Measurements from ENCODE around the gene FXYD6.

FXYD6 gene

DNA sequence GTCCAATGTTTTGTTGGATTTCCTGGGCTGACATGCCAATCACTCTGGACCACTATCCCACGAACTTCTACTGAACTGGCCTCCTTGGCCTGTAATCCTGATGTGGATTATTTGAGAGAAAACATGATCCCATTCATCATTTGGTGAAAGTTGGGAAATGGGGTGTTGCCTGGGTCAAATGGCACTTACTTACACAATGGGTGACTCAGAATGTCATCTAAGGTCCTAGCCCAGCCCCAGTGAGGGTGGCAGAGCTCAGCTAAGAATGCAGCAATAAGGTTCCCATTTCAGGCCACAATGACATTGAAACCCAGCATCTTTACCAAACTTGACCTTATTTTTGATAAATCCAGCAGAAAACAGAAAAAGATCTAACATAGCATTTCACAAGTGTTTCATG lies 71.4 kb downstream of the FXYD6 start:
- Histone ChIP-seq H3K9me2 (replicated peaks; ENCODE audit: insufficient read depth, low read length) (no peaks in the 10 kb centered on the region), H2AFZ (ENCODE audit: low read depth, low read length, severe bottlenecking) (no peak overlapping the region), H3K27me3 (ENCODE audit: low read length) (no peaks in the 10 kb centered on the region), H3K36me3 (ENCODE audit: low read length) (no peaks in the 10 kb centered on the region), H3K9me3 (ENCODE audit: insufficient read depth, low read length) (no peaks in the 10 kb centered on the region), H4K20me1 (ENCODE audit: low read depth, low read length) (no peaks in the 10 kb centered on the region), H3K4me2 (ENCODE audit: low read depth, low read length, poor library complexity, severe bottlenecking) (no peak overlapping the region), H3F3A (ENCODE audit: insufficient read depth) (no peaks in the 10 kb centered on the region), H3K9ac (ENCODE audit: low read length) (no peak overlapping the region), H3K79me2 (ENCODE audit: insufficient read depth, low read length) (no peaks in the 10 kb centered on the region), H3K4me3 (ENCODE audit: insufficient read depth, low read length, poor library complexity, severe bottlenecking) (no peak overlapping the region), H3K27ac (ENCODE audit: low read depth, low read length) (no peak overlapping the region)
- no peak for TF ChIP-seq EZH2phosphoT487 (conservative IDR thresholded peaks at IDR 0.05; ENCODE audit: low read length)
- TF ChIP-seq, protein P1, sequence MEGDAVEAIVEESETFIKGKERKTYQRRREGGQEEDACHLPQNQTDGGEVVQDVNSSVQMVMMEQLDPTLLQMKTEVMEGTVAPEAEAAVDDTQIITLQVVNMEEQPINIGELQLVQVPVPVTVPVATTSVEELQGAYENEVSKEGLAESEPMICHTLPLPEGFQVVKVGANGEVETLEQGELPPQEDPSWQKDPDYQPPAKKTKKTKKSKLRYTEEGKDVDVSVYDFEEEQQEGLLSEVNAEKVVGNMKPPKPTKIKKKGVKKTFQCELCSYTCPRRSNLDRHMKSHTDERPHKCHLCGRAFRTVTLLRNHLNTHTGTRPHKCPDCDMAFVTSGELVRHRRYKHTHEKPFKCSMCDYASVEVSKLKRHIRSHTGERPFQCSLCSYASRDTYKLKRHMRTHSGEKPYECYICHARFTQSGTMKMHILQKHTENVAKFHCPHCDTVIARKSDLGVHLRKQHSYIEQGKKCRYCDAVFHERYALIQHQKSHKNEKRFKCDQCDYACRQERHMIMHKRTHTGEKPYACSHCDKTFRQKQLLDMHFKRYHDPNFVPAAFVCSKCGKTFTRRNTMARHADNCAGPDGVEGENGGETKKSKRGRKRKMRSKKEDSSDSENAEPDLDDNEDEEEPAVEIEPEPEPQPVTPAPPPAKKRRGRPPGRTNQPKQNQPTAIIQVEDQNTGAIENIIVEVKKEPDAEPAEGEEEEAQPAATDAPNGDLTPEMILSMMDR (IDR thresholded peaks at IDR 0.05; ENCODE audit: insufficient read depth, low read length, poor library complexity, severe bottlenecking), result no peak

DNA sequence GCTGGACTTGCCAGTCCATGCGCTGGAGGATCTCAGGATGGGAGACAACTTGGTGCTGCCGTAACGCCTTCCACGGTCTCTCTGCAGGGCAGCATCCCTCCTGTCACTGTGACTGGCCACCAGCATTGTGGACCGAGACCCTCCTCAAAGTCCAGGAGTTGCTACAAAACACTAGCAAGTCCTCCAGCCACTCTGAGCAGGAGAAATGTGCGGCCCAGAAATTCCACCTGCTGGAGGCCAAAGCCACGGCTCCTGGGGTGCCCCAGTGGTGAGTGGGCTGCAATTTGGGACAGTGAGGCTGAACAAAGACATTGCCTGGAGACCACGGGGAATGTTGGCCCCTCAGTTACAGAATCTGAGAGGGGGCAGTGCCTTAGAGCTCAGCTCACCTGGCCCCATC lies 72.6 kb downstream of the FXYD6 start:
- Histone ChIP-seq H3K27ac (ENCODE audit: low read depth, low read length) (no peak overlapping the region), H3K27me3 (ENCODE audit: low read length) (no peaks in the 10 kb centered on the region), H3K9me3 (ENCODE audit: insufficient read depth, low read length) (no peaks in the 10 kb centered on the region), H3K9me2 (replicated peaks; ENCODE audit: insufficient read depth, low read length) (no peaks in the 10 kb centered on the region), H3K79me2 (ENCODE audit: insufficient read depth, low read length) (no peaks in the 10 kb centered on the region), H3K4me2 (ENCODE audit: low read depth, low read length, poor library complexity, severe bottlenecking) (no peak overlapping the region), H3K9ac (ENCODE audit: low read length) (no peak overlapping the region), H3K4me3 (ENCODE audit: insufficient read depth, low read length, poor library complexity, severe bottlenecking) (no peak overlapping the region), H3F3A (ENCODE audit: insufficient read depth) (no peaks in the 10 kb centered on the region), H3K36me3 (ENCODE audit: low read length) (no peaks in the 10 kb centered on the region), H4K20me1 (ENCODE audit: low read depth, low read length) (no peaks in the 10 kb centered on the region), H2AFZ (ENCODE audit: low read depth, low read length, severe bottlenecking) (no peak overlapping the region)
- TF ChIP-seq, protein P1 (IDR thresholded peaks at IDR 0.05; ENCODE audit: insufficient read depth, low read length, poor library complexity, severe bottlenecking), result no peak
- TF ChIP-seq EZH2phosphoT487 (conservative IDR thresholded peaks at IDR 0.05; ENCODE audit: low read length), result no peak

DNA sequence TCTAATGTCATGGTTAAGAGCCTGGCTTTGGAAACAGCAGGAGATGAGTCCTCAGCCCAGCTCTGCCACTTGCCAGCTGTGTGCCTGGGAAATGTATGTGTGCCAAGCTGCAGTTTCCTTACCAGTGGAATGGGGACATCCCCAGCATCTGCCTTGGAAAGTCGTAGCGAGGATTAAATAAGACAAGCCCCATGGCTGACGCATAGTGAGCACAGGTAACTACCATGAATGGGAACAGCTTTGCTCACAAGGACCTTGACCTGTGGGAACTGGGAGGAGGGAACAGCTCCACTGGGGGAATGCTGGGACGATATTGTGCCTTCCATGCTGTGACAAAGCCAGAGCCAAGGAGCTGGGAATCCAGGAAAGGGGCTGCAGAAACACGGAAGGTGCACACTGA lies 76.8 kb downstream of the FXYD6 start:
- TF ChIP-seq, protein P1 (IDR thresholded peaks at IDR 0.05; ENCODE audit: insufficient read depth, low read length, poor library complexity, severe bottlenecking), result no peak
- no peak for TF ChIP-seq EZH2phosphoT487 (conservative IDR thresholded peaks at IDR 0.05; ENCODE audit: low read length)
- Histone ChIP-seq H4K20me1 (ENCODE audit: low read depth, low read length) (no peaks in the 10 kb centered on the region), H3K9ac (ENCODE audit: low read length) (no peak overlapping the region), H3K9me3 (ENCODE audit: insufficient read depth, low read length) (no peaks in the 10 kb centered on the region), H3K9me2 (replicated peaks; ENCODE audit: insufficient read depth, low read length) (no peaks in the 10 kb centered on the region), H3K4me2 (ENCODE audit: low read depth, low read length, poor library complexity, severe bottlenecking) (no peak overlapping the region), H2AFZ (ENCODE audit: low read depth, low read length, severe bottlenecking) (no peak overlapping the region), H3K4me3 (ENCODE audit: insufficient read depth, low read length, poor library complexity, severe bottlenecking) (no peak overlapping the region), H3K27me3 (ENCODE audit: low read length) (no peaks in the 10 kb centered on the region), H3K79me2 (ENCODE audit: insufficient read depth, low read length) (no peaks in the 10 kb centered on the region), H3K27ac (ENCODE audit: low read depth, low read length) (no peak overlapping the region), H3F3A (ENCODE audit: insufficient read depth) (no peaks in the 10 kb centered on the region), H3K36me3 (ENCODE audit: low read length) (no peaks in the 10 kb centered on the region)

Measured in SU-DHL-6 (cell line).